Colon (tissue), 2 donors: ENCODE measurements around the gene PPM1G.
"Not testable (repeated sequence)": the region's sequence is repeated elsewhere in the genome, so short reads cannot be mapped to it uniquely, and the experiment has no call there.

Source experiments
- FAIRE-seq: peaks from 2 replicates; lab custom pipeline; 2012; peaks lifted over from hg19 to GRCh38; lab: Jason Lieb, UNC
- donor health status: control.
- donor health status: control.

PPM1G gene, protein sequence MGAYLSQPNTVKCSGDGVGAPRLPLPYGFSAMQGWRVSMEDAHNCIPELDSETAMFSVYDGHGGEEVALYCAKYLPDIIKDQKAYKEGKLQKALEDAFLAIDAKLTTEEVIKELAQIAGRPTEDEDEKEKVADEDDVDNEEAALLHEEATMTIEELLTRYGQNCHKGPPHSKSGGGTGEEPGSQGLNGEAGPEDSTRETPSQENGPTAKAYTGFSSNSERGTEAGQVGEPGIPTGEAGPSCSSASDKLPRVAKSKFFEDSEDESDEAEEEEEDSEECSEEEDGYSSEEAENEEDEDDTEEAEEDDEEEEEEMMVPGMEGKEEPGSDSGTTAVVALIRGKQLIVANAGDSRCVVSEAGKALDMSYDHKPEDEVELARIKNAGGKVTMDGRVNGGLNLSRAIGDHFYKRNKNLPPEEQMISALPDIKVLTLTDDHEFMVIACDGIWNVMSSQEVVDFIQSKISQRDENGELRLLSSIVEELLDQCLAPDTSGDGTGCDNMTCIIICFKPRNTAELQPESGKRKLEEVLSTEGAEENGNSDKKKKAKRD

DNA sequence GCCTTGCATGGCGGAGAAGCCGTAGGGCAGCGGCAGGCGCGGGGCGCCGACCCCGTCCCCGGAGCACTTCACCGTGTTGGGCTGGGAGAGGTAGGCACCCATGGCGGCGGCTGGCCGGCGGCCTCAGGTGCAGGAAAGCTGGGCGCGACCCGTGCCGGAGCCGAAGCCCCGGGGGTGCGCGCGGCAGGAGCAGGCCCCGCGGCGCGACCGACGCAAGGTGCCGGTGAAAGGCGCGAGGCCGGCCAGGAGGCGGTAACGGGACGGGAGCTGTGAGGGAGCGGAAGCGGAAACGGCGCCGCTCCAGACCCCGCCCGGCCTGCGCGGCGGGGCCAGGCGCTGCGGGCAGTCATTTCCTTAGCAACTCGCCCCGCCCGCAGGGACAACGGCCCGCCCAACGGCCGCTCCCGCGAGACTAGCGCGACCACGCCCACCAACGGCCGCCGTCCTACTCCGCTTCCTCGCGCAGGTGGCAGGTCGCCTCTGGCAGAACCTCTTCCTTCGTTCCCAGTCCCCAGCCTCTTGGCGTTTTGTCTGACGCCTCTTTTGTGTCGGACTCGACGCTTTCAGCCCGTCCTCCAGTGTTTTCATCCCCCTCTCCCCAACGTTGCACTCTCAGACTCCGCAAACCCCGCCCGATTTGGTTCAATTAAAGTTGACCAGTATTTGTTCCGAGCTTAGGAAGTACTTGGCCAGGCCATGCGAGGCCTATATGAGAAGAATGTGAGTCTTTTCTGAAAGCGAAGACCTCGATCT is at the start of gene PPM1G:
TSS of gene PPM1G (minus strand) at position 271 of the 753 bp plus-strand sequence. CDS start at position 102, 169 bp downstream.
- FAIRE-seq = no peak

GRCh38 chr2:27453968-27454367 is 44.6 kb upstream of the PPM1G start:
- FAIRE-seq = no peak

DNA sequence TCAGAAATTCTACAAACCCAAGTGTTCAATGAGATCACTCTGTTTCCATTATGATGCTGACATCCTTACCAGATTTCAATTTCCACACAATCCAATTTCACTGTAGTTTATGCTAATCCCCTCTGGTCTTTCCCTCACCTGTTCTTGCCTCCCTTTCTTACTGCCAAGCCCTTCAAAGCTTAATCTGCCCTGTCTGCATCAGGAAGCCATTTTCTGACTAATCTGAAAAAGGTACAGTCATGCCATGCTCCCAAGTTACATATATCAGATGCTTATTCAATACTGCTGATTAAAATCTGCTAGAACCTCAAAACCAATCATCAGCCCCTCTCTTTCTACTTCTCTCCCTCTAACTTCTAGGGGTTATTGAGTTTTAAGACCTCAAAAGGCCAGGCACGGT is 41.7 kb upstream of the PPM1G start:
- no peak for FAIRE-seq

GRCh38 chr2:27448381-27448780 is 39.0 kb upstream of the PPM1G start:
- no peak for FAIRE-seq

- FAIRE-seq = no peak
Measured at GRCh38 chr2:27446057-27446456, 36.7 kb upstream of the PPM1G start.

DNA sequence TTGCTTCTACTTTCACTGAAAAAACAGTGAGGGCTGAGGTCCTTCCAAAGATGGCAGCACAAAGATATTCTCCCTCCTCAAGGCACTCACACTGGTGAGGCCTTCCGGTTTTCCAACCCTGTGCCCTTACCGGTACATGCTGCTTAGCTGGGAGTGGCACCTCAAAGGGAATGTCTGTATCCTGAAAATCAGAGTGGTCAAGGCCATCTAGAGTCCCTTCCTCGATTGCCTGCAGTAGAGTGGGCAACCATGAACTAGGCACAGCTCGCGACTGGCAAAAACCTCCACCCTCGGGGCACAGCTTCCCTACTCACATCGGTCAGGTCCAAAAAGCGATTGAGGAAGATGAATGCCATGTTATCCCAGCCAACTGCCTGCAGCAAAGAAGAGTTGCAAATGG is 36.2 kb upstream of the PPM1G start:
- FAIRE-seq = no peak

DNA sequence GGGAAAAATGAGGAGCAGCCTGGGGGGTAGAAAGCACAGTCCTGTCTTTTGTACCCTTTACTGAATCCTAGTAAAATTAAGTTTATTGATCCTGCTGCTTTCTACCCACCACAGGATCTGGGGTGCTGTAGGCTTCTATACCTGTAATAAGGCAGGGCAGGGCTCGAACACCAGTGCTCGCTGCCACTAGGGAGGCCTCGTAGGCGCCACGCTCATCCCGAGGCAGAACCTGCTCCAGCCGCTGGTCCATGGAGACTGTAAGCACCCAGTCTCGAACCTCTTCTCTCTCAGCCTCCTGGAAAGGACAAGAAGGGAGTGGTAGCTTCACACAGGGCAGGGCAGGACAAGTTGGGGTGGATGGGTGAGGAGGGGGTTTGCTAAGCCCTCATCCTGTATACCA is 35.8 kb upstream of the PPM1G start:
- FAIRE-seq = no peak

DNA sequence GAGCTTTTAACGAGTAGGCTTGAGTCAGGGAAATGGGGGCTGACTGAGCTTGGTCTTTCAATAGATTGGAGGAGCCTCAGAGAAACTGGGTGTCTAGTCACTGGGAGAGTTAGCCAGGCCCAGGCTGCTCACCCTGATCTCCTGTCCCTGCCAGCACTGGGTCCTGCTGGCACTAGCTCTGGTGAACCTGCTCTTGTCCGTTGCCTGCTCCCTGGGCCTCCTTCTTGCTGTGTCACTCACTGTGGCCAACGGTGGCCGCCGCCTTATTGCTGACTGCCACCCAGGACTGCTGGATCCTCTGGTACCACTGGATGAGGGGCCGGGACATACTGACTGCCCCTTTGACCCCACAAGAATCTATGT is 33.5 kb upstream of the PPM1G start:
- no peak for FAIRE-seq

DNA sequence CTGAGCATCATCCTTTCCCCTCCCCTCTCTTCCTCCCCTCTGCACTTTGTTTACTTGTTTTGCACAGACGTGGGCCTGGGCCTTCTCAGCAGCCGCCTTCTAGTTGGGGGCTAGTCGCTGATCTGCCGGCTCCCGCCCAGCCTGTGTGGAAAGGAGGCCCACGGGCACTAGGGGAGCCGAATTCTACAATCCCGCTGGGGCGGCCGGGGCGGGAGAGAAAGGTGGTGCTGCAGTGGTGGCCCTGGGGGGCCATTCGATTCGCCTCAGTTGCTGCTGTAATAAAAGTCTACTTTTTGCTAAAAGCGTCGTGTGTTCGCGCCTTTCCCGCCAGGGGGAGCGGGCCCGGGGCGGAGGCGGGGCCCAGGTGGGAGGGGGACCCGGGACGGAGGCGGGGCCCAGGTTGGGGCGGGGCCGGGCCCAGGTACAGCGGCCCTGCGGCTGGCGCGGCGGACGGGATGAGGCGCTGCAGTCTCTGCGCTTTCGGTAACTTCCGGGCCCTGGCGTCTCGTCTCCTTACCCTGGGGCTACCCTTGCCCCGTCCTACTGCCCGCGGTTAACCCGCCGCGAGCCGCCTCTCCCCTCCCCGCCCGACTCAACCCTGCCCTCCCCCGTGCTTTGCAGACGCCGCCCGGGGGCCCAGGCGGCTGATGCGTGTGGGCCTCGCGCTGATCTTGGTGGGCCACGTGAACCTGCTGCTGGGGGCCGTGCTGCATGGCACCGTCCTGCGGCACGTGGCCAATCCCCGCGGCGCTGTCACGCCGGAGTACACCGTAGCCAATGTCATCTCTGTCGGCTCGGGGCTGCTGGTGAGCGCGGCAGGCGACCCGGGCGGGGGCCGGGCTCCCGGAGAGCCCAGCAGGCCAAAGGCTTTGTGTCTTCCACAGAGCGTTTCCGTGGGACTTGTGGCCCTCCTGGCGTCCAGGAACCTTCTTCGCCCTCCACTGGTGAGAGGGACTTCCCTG is 32.8 kb upstream of the PPM1G start, which contains the start of gene KRTCAP3:
TSS of gene KRTCAP3 (plus strand) at position 424 of the 962 bp plus-strand sequence. CDS start at position 456, 32 bp downstream.
- FAIRE-seq = no peak

DNA sequence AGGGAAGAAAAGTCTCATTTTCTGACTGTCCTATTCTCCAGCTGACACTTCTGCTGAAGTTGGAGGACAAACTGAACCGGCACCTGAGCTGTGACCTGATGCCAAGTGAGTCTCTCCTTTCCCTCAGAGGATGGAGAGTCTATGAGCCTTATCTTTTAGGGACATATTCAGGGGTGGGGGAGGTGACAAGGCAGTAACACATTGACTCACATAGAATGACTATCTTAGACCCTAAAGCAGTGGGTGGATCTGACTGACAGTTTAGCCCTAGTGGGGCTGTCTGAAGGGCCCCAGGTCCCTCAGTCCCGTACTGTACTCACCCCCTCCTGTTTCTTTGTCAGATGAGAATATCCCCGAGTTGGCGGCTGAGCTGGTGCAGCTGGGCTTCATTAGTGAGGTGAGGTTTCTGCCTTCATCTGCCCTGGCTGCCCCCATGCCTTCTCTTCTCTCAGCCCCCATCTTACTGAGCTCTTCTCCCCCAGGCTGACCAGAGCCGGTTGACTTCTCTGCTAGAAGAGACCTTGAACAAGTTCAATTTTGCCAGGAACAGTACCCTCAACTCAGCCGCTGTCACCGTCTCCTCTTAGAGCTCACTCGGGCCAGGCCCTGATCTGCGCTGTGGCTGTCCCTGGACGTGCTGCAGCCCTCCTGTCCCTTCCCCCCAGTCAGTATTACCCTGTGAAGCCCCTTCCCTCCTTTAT is 32.0 kb upstream of the PPM1G start:
- no peak for FAIRE-seq

DNA sequence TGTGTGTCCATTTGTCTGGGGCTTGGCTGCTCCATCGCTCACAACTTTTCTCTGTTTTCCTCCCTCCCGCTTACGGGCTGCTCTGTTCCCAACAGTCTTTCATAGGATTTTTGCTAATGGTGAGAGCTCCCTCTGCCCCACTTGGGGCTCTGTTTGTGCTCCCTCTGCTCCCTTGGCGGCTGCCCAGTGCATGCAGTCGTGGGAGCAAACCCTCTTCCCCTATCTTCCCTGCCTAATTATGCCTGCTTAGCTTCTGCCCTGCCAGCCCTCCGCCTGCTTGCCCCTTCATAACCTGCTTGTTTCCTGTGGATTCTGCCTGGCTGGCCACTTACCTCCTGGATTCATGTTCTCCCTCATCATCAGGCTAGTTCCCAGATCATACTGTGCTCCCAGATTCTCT is 26.2 kb upstream of the PPM1G start:
- no peak for FAIRE-seq

GRCh38 chr2:27431395-27431794 is 22.0 kb upstream of the PPM1G start:
- no peak for FAIRE-seq

DNA sequence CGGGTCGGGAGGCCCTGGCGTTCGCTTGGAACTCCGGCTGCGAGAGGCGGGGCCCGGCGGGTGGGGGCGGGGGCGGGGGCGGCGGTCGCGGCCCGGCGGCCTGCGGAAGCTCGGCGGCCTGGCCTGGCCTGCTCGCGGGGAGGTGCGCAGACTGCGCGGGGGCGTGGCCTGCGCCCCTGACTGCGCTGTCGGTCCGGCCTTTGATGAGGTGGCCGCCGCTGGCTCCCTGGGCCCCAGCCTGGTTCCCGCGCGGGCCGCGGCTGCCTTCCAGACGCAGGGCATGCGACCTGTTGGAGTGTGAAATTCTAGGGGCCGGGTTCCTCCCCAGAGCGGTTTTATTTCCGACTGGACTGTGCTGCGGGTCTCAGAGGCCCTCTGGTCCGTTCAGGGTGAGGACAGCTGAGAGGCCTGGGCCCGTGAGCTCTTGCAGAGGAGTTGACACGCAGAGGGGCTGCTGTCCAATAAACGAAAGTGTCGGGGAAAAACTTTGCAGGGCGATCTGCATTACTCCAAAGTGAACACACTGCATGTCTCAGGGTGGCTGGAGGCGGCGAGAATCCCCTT is 19.7 kb upstream of the PPM1G start:
- no peak for FAIRE-seq

DNA sequence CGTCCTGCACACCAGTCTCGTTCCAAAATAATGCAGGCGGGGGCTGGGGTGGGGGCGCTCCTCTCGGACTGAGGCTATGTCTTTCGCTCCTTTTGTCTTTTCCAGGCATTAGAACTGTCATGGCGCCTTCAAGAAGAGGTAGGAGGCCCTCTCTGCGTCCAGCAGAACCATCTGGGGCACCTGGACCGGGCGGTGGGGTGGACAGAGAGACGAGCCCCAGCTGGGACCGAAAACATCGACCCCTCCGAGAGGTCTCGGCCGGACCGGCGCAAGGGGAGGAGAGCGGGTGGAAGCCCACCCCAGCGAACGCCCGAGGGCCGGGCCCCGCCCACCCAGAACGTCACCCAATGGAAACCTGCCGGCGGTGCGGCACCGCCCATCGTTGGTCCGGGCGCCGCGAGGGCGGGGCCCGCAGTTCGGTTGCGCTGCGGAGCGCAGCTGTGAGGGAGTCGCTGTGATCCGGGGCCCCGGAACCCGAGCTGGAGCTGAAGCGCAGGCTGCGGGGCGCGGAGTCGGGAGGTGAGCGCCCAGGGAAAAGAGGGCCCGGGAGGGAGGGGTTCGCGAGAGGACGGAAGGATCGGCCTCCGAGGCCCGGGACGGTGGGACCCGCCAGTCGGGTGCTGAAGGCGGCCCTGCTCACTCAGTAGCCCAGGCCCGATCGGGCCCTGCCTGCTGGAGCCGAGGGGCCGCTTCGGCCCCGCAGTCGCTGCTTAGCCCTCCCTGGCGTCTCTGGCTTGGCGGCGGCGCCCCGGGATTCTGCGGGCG is 19.0 kb upstream of the PPM1G start, which contains the start of gene NRBP1:
TSS of gene NRBP1 (plus strand) at position 419 of the 765 bp plus-strand sequence. CDS start 4,643 bp downstream, outside the sequence.
- FAIRE-seq = no peak

DNA sequence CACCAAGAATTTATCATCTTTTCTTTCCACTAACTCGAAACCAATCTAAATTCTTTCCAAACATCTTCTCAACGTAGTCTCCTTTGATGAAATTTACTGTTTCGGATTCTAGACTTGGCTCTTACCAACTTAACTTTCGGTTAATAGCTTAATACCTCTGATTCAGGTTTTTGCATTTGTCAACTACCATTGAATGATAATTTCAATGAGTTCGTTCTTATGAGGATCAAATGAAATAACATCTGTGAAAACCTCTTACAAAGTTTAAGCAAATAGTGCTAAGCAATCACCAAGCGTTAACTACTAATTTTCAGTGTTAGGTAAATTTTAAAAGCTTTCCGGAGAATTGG is 18.4 kb upstream of the PPM1G start:
- no peak for FAIRE-seq

- FAIRE-seq = not testable (repeated sequence)
Measured at GRCh38 chr2:27425039-27425438, 15.6 kb upstream of the PPM1G start.

DNA sequence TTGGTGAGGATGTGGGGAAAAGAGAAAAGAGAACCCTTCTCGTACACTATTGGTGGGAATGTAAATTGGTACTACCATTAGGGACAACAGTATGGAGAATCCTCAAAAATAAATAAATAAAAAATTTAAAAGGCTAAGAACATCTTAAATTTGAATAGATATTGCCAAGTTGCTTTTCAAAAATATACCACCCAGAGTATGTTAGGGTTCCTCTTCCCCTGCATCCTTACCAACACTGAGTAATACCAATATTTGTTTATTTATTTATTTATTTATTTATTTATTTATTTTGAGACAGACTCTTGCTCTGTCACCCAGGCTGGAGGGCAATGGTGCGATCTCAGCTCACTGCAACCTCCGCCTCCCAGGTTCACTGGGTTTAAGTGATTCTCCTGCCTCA is 13.6 kb upstream of the PPM1G start:
- FAIRE-seq = no peak

DNA sequence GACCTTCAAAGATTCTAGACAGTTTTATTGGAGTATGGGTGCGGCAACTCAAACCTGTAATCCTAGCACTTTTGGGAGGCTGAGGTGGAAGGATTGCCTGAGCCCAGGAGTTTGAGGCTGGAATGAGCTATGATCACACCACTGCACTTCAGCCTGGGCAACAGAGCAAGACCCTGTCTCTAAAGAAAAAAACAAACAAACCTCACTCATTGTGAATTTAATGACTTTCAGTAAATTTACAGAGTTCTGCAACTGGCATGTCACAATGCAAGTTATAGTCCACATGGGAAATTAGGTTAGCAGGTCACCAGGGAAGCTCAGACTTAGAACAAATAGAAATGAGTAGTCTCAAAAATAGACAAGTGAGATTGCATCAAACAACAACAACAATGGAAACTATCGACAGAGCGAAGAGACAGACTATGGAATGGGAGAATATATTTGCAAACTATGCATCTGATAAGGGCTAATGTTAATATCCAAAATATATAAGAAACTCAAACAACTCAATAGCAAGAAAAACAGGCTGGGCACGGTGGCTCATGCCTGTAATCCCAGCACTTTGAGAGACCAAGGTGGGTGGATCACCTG is 12.4 kb upstream of the PPM1G start:
- no peak for FAIRE-seq

GRCh38 chr2:27420996-27421395 is 11.6 kb upstream of the PPM1G start:
- no peak for FAIRE-seq

GRCh38 chr2:27416151-27416550 is 6.8 kb upstream of the PPM1G start:
- no peak for FAIRE-seq
